ENCODE data around the gene TAAR1.
"Not testable (repeated sequence)": the region's sequence is repeated elsewhere in the genome, so short reads cannot be mapped to it uniquely, and the experiment has no call there.

Gene TAAR1

GRCh38 chr6:132659082-132659481 is at the start of gene TAAR1:
TSS of gene TAAR1 (minus strand) at chr6:132659182. CDS start at chr6:132646003, 13,179 bp downstream.
- no peak for DNase-seq

GRCh38 chr6:132708771-132709170 is 49.8 kb upstream of the TAAR1 start:
- no peak for DNase-seq

GRCh38 chr6:132708002-132708401 is 49.0 kb upstream of the TAAR1 start:
- DNase-seq: no peak

GRCh38 chr6:132706756-132707155 is 47.8 kb upstream of the TAAR1 start:
- not testable (repeated sequence) for DNase-seq

- DNase-seq: no peak
Observed at GRCh38 chr6:132703936-132704335, 45.0 kb upstream of the TAAR1 start.

GRCh38 chr6:132698608-132699007 is 39.6 kb upstream of the TAAR1 start:
- no peak for DNase-seq

DNA sequence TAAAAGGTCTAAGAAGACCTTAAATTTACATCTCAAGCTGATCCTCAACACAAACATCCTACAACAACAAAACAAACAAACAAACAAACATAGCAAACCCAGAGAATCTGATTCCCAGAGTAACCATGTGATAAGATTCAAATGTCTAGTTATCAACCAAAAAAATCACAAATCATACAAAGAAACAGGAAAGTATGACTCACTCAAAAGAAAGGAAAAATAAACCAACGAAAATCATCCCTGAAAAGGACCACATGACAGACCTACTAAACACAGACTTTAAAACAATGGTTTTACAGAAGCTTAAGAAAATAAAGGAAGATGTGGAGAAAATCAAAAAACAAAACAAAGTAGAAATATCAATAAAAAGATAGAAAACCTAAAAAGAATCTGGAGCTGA is 36.8 kb upstream of the TAAR1 start:
- no peak for DNase-seq

GRCh38 chr6:132693478-132693877 is 34.5 kb upstream of the TAAR1 start:
- DNase-seq: no peak

DNA sequence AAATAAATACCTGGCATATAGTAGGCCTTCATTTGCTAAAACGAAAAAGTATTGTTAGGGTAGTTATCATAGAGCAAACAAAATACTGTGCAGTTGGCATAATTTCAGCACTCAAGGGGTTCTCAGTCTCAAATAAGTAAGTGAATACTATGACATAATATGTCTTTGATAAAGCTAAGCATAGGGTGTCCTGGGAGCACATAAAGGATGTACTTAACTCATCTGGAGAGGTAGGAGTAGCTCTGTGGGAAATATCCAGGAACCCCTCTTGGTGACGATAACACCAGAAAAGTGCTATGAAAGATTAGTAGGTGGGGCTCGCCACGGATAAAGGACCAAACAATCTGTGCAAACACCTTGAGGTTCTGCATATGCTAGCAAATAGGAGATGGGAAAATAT is 31.7 kb upstream of the TAAR1 start:
- DNase-seq: no peak

DNA sequence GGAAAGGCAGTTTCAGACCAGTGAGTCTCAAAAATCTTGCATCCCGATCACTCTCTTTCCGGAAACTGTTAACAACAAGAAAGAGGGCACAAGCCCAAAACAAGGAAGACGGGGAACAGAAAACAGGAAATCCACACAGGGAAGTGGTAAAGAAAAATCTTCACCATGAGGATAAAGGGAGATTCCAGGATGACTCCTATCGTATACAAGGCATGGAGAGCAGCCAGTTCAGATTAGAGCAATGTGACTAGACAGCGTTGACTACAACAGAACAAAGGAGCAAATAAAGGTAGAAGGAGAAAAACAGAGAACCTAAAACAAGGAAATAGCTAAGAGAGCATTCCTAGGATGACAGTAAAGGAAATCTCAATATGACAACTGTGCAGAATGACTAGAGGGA is 28.3 kb upstream of the TAAR1 start:
- DNase-seq: no peak

- no peak for DNase-seq
Observed at GRCh38 chr6:132686531-132686930, 27.5 kb upstream of the TAAR1 start.

DNA sequence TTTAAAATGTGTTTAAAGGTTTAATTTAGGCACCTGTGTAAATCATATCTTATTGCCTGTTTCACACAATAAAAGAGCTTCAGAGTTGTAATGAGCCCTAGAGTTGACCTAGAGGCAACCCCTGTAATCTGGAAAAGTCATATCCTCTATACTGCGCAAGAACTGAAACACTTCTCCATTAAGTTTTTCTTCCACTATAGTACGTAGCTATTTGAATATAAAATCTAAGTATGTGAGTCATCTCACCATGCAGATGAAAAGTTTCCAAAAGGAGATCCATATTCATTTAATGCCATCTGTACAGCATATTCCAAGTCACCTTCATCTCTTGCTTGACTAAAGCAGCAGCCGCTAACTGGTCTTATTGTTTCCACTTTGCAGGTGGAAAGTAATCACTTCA is 26.0 kb upstream of the TAAR1 start:
- DNase-seq: no peak

DNA sequence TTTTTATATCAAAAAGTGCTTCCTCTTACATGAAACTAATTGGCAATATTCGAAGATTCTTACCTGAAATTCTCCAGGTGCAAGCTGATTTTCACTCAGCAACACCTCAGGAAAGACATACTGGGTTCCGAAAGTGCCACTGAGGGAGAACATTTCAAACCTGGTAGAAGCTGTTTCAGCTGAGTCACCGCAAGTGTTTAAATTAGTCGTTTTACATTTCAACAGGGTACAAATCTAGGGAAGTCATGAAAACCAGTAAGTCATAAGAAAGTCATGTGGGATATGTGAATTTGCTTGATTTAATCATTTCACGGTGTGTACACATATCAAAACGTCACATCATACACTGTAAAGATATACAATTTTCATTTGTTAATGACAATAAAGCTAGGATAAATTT is 25.3 kb upstream of the TAAR1 start:
- no peak for DNase-seq

DNA sequence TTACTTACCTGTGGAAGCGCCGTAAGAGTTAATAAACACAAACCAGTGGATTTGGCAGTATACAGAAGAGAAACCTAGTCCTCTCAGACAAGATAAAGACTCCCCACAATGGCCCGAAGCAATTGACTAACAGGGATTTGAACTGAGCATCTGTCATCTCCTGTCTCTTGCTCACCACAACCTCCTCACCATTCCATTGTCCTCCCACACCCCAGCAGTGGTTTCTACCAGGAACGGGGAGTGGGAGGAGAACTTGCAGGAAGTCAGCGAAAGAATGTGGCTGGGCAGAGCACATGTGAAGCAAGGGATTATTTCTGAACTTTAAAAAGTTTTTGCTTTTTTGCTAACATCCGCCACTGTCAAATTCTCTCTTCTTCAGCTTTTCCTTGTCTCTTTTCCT is 24.6 kb upstream of the TAAR1 start:
- DNase-seq: no peak

- DNase-seq: not testable (repeated sequence)
Observed at GRCh38 chr6:132679094-132679493, 20.1 kb upstream of the TAAR1 start.

DNA sequence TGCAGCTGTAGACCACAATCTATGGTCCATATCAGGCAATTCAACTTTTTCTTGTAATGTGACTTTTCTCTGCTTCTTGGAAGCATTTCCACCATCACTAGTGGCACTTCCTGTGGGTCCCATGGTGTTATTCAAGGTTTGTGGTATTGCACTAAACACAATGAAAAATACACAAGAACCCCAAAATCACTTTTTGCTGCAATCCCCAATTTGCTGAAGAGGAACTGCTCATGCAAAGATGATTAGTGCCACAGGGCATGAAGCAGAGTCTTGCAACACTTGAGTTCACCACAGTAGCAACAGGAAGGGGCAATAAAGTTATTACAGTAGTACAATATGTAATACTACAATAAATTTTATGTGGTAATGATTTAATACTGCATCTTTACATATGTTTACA is 16.8 kb upstream of the TAAR1 start:
- no peak for DNase-seq

- DNase-seq: no peak
Observed at GRCh38 chr6:132675002-132675401, 16.0 kb upstream of the TAAR1 start.

DNA sequence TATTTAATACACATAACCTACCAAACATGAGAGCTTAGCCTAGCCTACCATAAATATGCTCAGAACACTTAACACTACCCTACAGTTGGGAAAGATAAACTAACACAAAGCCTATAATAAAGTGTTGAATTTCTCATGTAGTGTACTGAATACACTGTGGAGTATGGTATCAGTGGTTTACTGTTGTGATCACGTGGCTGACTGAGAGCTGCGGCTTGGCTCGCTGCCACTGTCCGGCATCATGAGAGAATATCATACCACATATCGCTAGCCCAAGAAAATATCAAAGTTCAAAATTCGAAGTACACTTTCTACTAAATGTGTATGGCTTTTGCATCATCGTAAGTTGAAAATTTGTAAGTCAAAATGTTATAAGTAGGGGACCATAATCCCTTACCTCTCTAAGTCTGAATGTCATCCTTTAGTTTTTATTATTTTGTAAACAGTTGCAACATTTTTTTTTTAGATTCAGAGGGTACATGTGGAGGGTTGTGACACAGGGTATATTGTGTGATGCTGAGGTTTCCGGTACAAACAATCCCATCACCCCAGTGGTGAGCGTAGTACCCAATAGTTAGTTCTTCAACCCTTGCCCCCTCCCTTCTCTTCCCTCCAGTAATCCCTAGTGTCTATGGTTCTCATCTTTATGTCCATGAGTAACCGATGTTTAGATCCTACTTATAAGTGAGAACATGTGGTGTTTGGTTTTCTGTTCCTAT is 14.6 kb upstream of the TAAR1 start:
- no peak for DNase-seq

DNA sequence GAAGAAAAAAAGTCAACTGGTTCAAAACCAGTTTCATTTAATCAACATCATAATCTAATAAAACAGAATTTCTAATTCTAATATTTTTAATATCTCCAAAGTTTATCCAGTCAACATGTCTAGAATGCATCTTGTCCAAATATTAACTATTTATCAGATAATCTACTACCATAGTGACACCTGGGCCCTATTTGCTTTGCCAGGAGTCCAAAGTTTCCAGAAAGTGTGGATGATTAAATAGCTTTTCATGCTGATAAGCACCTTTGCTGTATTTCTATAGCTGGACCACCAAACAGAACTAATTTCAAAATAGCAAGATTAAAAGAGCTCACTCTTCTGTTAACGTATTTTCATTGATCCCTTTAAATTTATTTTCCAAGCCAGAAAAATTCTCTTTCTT is 12.3 kb upstream of the TAAR1 start:
- no peak for DNase-seq

DNA sequence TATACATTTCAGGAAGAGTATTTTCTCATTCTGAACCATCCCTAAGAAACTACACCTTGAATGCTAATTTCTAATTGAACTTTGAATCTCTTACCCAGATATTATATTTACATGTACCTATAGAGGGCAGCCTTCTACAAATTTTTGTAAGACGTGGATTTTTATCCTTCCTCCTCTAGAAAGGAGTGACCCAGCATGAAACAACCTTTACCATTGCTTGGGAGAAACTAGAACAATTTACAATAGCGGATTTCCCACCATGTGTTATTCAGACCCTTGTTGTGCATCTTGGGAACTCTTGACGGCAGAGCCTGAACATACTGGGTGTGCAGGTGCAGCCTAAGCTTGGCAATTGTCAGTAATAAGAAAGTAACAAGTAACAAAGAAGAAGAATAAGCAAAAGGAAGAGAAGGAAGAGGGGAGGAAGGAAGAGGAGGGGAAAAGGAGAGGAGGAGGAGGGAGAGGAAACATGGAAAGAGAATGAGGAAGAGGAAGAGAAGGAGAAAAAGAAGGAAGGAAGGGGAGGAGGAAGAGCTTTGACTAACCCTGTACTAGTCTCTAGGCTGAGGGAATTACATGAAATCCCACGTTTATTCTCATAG is 10.8 kb upstream of the TAAR1 start:
- DNase-seq: no peak

DNA sequence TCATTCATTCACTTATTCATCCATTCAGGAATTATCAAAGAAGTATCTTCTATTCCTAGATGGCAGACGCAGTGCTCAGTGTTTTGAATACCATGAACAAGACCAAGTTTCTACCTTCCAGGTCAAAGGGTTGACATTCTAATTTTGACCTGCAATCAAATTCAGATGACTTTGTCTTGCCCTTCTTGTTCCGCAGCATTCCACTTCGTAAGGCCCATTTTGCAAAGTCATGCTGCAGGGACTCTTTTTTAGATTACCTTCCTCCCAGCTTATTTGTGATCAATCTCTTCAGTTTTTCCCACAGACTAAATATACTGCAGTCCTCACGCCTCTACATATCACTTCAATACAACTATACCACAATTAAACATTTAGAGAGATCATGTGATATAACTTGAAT is 7.1 kb upstream of the TAAR1 start:
- DNase-seq: no peak

DNA sequence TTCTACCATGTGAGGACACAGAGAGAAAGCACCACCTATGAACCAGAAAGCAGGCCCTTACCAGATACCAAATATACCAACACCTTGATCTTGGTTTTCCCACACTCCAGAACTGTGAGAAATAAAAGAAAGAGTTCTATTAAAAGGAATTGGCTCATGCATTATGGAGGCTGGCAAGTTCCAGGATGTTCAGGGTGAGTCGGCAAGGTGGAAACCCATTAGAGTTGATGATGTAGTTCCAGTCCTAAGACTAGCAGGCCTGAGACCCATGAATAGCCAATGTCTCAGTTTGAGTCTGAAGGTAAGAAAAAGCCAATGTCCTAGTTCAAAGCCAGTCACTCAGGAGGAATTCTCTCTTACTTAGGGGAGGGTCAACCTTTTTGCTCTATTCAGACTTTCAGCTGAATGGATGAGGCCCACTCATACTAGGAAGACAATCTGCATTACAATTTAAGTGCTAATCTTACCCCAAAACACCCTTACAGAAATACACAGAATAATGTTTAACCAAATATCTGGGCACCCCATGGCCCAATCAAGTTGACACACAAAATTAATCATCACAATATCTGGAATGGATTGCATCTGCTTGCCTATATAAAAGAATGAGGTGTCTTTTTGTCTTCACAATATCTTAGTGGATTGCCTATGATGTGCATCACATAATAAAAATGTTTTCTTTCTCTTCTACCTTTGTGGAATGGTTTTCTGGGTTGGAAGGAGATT is 5.5 kb upstream of the TAAR1 start:
- no peak for DNase-seq

DNA sequence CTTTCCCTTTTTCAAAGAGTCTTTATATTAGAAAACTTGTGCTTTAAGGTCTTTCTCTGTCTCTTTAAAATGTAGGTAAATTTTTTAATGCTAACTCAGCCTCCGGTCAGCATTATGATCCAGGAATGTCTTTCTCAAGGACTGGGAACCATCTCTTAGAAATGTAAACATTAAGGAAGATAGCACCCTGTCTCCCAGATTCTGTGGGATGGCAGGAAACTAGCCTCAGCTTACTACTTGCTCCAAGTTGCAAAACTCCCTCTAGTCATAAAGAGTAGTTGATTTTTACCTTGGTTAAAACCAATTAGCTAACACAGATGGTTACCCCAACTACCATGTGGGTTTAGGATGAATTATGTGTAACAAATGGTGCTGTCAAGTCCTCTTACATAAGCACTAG is 4.7 kb upstream of the TAAR1 start:
- DNase-seq: no peak

GRCh38 chr6:132661906-132662305 is 2.9 kb upstream of the TAAR1 start:
- no peak for DNase-seq

All from activated CD8-positive, alpha-beta memory T cell treated with anti-CD3 and anti-CD28 coated beads, Interleukin-2, amount 50 U/mL, for 48 hours (primary cell).